Keratinocyte (primary cell): ENCODE data around the gene PRSS48. TPM values are rescaled to one million over a fixed set of nuclear protein-coding genes. Genes with fewer than 3 reads are reported as not detected.

ENCODE experiments used
- DNase-seq: peaks from one replicate; pipeline ENCODE4 v3.0.0-alpha.2; 2011; ENCODE audit warnings: low read depth, missing footprints, low spot score
- FAIRE-seq: peaks from 2 replicates; lab custom pipeline; 2011; peaks lifted over from hg19 to GRCh38; lab: Jason Lieb, UNC
- H2AFZ ChIP-seq: 2 replicates; pipeline ENCODE4 v1.6.0; 2012; ENCODE audit warnings: low read length, control low read depth, inconsistent platforms; ENCODE audit not compliant: control insufficient read depth
- H3K27ac ChIP-seq: 2 replicates; pipeline ENCODE4 v1.5.1; 2011; ENCODE audit warnings: low read length; ENCODE audit not compliant: control insufficient read depth, insufficient read depth
- H3K27me3 ChIP-seq: 3 replicates; pipeline ENCODE4 v1.6.0; 2011; ENCODE audit warnings: low read length; ENCODE audit not compliant: control insufficient read depth, insufficient read depth; ENCODE audit errors: extremely low read depth
- H3K36me3 ChIP-seq, 2 experiments: 2 replicates in 1 of 2; 3 replicates in 1 of 2; pipeline ENCODE4 v1.5.1; 2011; ENCODE audit warnings: low read length in 2 of 2, mild to moderate bottlenecking in 1 of 2; ENCODE audit not compliant: control insufficient read depth in 2 of 2, insufficient read depth in 2 of 2; ENCODE audit errors: extremely low read depth in 1 of 2
- H3K4me1 ChIP-seq: 3 replicates; pipeline ENCODE4 v1.5.1; 2011; ENCODE audit warnings: low read length; ENCODE audit not compliant: control insufficient read depth, insufficient read depth; ENCODE audit errors: extremely low read depth
- H3K4me2 ChIP-seq: 3 replicates; pipeline ENCODE4 v1.6.0; 2011; ENCODE audit warnings: low read depth, low read length; ENCODE audit not compliant: control insufficient read depth, insufficient read depth; ENCODE audit errors: extremely low read depth
- H3K4me3 ChIP-seq, 3 experiments: fragments of 200-600 bp in 1 of 3; sonication (generic) in 1 of 3; 2 replicates in 2 of 3; 3 replicates in 1 of 3; pipeline ENCODE4 v1.5.1; 2011 to 2016; ENCODE audit warnings: low read length in 3 of 3, mild to moderate bottlenecking in 3 of 3, control low read depth in 2 of 3, inconsistent platforms in 1 of 3, low read depth in 1 of 3, mixed read lengths in 1 of 3, mixed run types in 1 of 3, moderate library complexity in 1 of 3; ENCODE audit not compliant: control insufficient read depth in 2 of 3, insufficient read depth in 2 of 3; ENCODE audit errors: extremely low read depth in 1 of 3
- H3K79me2 ChIP-seq: 2 replicates; pipeline ENCODE4 v1.6.0; 2012; ENCODE audit warnings: low read length; ENCODE audit not compliant: control insufficient read depth, insufficient read depth
- H3K9ac ChIP-seq: 3 replicates; pipeline ENCODE4 v1.6.0; 2011; ENCODE audit warnings: low read length; ENCODE audit not compliant: control insufficient read depth, insufficient read depth; ENCODE audit errors: extremely low read depth
- H3K9me1 ChIP-seq: 3 replicates; pipeline ENCODE4 v1.6.0; 2011; ENCODE audit warnings: low read length; ENCODE audit not compliant: control insufficient read depth, insufficient read depth; ENCODE audit errors: extremely low read depth
- H3K9me3 ChIP-seq: 2 replicates; pipeline ENCODE4 v1.5.1; 2012; ENCODE audit warnings: low read depth, low read length; ENCODE audit not compliant: control insufficient read depth
- H4K20me1 ChIP-seq: 3 replicates; pipeline ENCODE4 v1.6.0; 2011; ENCODE audit warnings: low read length; ENCODE audit not compliant: control insufficient read depth, insufficient read depth; ENCODE audit errors: extremely low read depth
- CTCF ChIP-seq, 3 experiments: IDR thresholded peaks in 1 of 3; conservative IDR thresholded peaks in 1 of 3; optimal IDR thresholded peaks in 1 of 3; 2 replicates in 2 of 3; 3 replicates in 1 of 3; pipeline versions ENCODE3 to v1.5.1; 2011; ENCODE audit warnings: low read length in 3 of 3, mild to moderate bottlenecking in 3 of 3, moderate library complexity in 2 of 3, control low read depth in 1 of 3, inconsistent platforms in 1 of 3; ENCODE audit not compliant: insufficient read depth in 2 of 3; ENCODE audit errors: extremely low read depth in 1 of 3
- EZH2 ChIP-seq: IDR thresholded peaks from one replicate; pipeline ENCODE4 v1.6.1; 2012; ENCODE audit warnings: inconsistent platforms, mild to moderate bottlenecking, low read length, moderate library complexity
- dilution Hi-C: fragments of 300-500 bp; cut with MboI; formaldehyde crosslinking; loops from one replicate; pipeline ENCODE4 v1.7.0; 2020; ENCODE audit warnings: low sequenced_read_pairs; ENCODE audit not compliant: extremely low pct_ligation_motif_present
- polyA plus RNA-seq, 5 experiments: library from polyadenylated mRNA; depleted of rRNA in 3 of 5; stranded (reverse) in 3 of 5; stranded (forward) in 1 of 5; unstranded in 1 of 5; fragments of >200 nt; gene quantifications; 1 replicate in 1 of 5; 2 replicates in 3 of 5; 3 replicates in 1 of 5; pipeline versions ENCODE4 v1.2.1 to v1.2.3, GENCODE V29; 2011 to 2012; ENCODE audit warnings: missing spikeins in 2 of 5, low read depth in 1 of 5, low replicate concordance in 1 of 5

The PRSS48 gene
- polyA plus RNA-seq, 1 donor (not counting 4 experiments of a cell fraction or from before 2014, with no cell fraction given): not detected

GRCh38 chr4:151314010-151314355 lies 37.0 kb downstream of the PRSS48 start:
- DNase-seq: no peak
- Histone ChIP-seq H2AFZ (no peak overlapping the region), H3K9ac (no peak overlapping the region), H4K20me1 (no peaks in the 10 kb centered on the region), H3K79me2 (peaks cover 71% of the 10 kb centered on the region), H3K36me3 (no peaks in the 10 kb centered on the region), H3K27ac (peak overlapping the region; percentile 29), H3K4me1 (peaks cover 37% of the 10 kb centered on the region), H3K9me3 (no peaks in the 10 kb centered on the region), H3K4me2 (peak overlapping the region; percentile 49), H3K4me3 (no peak overlapping the region), H3K9me1 (no peaks in the 10 kb centered on the region), H3K27me3 (no peaks in the 10 kb centered on the region)
- TF ChIP-seq CTCF (optimal IDR thresholded peaks at IDR 0.05 in 1 of 3, IDR thresholded peaks at IDR 0.05 in 1 of 3, conservative IDR thresholded peaks at IDR 0.05 in 1 of 3; ENCODE audit: extremely low read depth in 1 of 3, insufficient read depth in 2 of 3, low read length in 3 of 3): no peak
- TF ChIP-seq EZH2: no peak
- dilution Hi-C loops: no loop called here
- FAIRE-seq: no peak

- FAIRE-seq: peak; percentile 41
- Histone ChIP-seq H4K20me1 (no peaks in the 10 kb centered on the region), H3K27ac (peak overlapping the region; percentile 53)
These were observed 37.5 kb downstream of the PRSS48 start for GRCh38 chr4:151314479-151314878.

More at GRCh38 chr4:151314479-151314878, 37.5 kb downstream of the PRSS48 start:
- Histone ChIP-seq H3K27me3 (no peaks in the 10 kb centered on the region), H3K79me2 (peaks cover 71% of the 10 kb centered on the region), H2AFZ (no peak overlapping the region), H3K9ac (no peak overlapping the region), H3K4me1 (peaks cover 37% of the 10 kb centered on the region), H3K36me3 (no peaks in the 10 kb centered on the region), H3K9me1 (no peaks in the 10 kb centered on the region), H3K4me3 (no peak overlapping the region), H3K9me3 (no peaks in the 10 kb centered on the region), H3K4me2 (peak overlapping the region; percentile 43)
- no peak for DNase-seq
- dilution Hi-C loops: no loop called here
- no peak for TF ChIP-seq EZH2
- no peak for TF ChIP-seq CTCF (optimal IDR thresholded peaks at IDR 0.05 in 1 of 3, IDR thresholded peaks at IDR 0.05 in 1 of 3, conservative IDR thresholded peaks at IDR 0.05 in 1 of 3; ENCODE audit: extremely low read depth in 1 of 3, insufficient read depth in 2 of 3, low read length in 3 of 3)
